Stimulated activated naive CD4-positive, alpha-beta T cell (primary cell): Measurements from ENCODE around the gene TARS2.

Experiments
- DNase-seq, 6 experiments: peaks; one replicate each; lab custom pipeline; 2025; lab: John Stamatoyannopoulos, UW

The TARS2 gene, protein sequence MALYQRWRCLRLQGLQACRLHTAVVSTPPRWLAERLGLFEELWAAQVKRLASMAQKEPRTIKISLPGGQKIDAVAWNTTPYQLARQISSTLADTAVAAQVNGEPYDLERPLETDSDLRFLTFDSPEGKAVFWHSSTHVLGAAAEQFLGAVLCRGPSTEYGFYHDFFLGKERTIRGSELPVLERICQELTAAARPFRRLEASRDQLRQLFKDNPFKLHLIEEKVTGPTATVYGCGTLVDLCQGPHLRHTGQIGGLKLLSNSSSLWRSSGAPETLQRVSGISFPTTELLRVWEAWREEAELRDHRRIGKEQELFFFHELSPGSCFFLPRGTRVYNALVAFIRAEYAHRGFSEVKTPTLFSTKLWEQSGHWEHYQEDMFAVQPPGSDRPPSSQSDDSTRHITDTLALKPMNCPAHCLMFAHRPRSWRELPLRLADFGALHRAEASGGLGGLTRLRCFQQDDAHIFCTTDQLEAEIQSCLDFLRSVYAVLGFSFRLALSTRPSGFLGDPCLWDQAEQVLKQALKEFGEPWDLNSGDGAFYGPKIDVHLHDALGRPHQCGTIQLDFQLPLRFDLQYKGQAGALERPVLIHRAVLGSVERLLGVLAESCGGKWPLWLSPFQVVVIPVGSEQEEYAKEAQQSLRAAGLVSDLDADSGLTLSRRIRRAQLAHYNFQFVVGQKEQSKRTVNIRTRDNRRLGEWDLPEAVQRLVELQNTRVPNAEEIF

DNA sequence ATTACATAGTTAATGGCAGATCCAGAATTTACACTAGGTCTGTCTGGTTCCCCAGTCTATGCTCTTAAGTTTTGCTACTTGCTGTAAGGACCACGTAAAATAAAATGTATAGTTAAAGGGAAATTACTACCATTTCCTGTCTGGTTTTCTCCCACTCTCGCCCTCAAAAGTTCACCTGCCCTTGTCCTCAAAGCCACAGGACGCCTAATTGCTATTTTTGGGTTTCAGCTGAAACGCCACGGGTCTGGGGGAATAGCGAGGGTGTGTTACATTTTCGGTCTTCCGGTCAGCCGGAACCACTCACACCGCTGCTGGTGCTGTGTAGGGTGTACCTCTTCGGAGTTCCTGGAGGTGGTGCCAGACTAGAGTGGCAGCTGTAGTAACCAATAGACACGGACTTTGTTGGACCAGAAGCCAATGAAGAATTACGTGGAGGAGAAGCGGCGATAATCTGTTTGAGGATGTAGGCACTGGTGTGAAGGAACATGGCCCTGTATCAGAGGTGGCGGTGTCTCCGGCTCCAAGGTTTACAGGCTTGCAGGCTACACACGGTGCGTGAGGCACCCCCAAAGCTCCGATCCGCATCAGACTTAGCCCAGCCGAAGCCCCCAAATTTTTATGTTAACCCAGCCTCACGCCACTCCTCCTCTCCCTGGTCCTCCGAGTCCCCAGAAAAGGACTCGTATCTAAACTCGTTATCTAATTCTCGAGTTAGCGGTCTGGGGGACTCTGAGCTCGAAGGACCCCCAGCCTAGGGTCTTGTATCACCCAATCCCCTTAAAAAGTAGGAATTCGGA, at the start of gene TARS2:
TARS2 (plus strand) TSS at position 454 of the 797 bp plus-strand sequence; CDS start at position 486, 32 bp downstream.
- DNase-seq, result peak; percentile 80 to 95 (median 92)

DNA sequence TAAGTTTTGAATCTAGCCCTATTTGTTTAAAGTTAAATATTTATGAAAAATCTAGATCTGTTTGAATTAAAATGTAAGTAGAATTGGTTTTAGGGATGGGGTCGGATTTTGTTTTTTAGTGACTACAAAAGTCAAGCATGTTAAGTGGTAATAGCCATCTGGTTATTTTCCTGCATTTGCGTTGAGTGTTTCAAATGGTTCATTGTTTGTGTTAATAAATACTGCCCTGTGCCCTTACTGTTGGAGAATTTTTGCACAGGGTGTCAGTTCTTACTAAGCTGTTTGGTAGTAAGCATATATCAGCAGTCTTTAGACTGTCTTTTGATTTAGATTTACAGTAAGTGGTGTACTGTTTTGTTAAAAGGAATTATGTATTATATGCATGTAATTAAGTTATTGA, 46.1 kb upstream of the TARS2 start:
- no peak for DNase-seq

DNA sequence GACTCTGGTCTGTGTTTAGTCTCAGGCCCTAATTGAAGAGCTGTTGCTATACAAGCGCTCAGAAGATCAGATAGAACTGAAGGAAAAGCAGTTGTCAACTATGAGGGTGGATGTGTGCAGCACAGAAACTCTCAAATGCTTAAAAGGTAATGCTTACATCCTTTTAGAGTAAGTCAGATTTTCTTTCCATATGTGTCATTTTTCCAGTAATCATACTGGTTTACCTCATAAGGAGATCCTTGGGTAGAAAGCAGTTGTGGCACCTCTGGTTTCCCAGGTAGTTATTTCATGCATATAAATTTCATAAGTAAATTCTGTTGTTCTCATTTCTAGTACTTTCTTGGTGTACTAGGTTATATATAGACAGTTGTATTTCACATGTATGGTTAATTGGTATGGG, 43.0 kb upstream of the TARS2 start:
- no peak for DNase-seq

GRCh38 chr1:150456146-150456647, 31.0 kb upstream of the TARS2 start:
- no peak for DNase-seq

- peak; percentile 30 to 77 (median 59) for DNase-seq
Observed at GRCh38 chr1:150464422-150464826, 22.8 kb upstream of the TARS2 start.

- no peak for DNase-seq
Observed at GRCh38 chr1:150466964-150467363, 20.3 kb upstream of the TARS2 start.

DNA sequence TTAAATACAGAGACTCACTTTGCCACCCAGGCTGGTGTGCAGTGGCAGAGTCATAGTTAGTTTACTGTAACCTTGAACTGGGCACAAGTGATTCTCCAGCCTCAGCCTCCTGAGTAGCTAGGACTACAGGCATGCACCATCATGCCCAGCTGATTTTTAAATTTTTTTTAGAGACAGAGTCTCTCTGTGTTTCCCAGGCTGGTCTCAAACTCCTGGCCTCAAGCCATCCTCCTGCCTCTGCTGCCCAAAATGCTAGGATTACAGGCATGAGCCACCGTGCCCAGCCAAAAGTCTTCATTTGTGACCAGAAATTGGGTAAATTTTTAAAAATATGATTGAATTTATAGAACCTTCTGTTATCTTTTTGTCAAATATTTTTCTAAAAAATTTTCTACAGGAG, 17.9 kb upstream of the TARS2 start:
- no peak for DNase-seq

GRCh38 chr1:150472601-150473200, 14.5 kb upstream of the TARS2 start:
- DNase-seq, result no peak

DNA sequence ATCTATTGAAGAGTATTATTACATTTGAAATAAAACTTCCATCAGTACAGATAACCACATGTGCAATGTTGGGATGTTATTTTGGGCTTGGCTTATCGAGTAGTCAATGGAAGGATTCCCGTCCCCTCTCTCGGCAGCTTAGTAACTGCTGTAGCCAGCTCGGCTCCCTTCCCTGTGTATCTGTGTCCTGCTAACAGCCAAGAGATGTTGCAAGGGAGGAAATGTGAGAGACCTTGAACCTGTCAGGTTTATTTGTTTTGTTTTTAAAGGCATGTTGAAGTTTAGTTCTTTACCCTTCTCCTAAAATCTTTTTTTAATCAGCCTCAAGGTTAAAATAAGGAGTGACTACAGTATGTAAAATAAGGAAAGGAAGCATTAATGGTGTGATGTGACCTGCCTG, 13.6 kb upstream of the TARS2 start:
- DNase-seq, result no peak

- DNase-seq, result no peak
Observed at GRCh38 chr1:150474869-150475268, 12.3 kb upstream of the TARS2 start.

GRCh38 chr1:150476754-150477153, 10.5 kb upstream of the TARS2 start:
- DNase-seq, result no peak

GRCh38 chr1:150477320-150477719, 9.9 kb upstream of the TARS2 start:
- no peak for DNase-seq

DNA sequence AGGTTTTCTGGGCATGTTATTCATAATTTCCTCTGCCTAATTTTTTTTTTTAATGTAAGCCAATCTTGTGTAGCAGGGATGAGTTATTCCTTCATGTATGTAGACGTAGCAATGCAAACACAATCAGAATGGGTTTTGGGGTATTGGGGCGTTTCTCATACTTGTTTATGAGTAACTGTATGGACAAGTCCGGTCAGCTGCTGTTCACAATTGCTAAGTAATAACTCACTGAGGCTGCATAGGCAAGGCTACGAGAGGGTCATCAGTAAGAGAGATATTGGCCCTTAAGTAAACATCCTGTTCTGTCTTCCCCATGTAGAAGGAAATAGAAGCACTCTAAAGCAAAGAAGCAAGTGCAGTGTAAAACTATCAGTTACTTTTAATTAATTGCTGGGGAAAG, 9.5 kb upstream of the TARS2 start:
- DNase-seq, result peak in 1 of 6 experiments; percentile 6

DNA sequence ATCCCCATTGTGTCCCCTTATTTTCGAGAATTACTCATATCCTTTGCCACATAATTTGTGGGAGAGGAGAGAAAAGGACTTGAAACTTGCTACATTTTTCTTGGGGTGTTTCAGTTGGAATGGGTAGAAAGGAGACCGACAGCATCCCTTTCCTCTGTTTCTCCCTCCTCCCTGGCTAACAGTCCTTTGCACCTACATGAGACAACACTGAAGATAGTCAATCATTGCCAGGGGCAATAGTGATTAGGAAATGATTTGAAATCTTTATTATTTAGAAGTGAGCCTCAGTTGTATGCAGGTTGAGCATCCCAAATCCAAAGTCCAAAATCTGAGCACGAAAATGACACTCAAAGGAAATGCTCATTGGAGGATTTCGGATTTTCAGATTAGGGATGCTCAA, 7.8 kb upstream of the TARS2 start:
- no peak for DNase-seq

DNA sequence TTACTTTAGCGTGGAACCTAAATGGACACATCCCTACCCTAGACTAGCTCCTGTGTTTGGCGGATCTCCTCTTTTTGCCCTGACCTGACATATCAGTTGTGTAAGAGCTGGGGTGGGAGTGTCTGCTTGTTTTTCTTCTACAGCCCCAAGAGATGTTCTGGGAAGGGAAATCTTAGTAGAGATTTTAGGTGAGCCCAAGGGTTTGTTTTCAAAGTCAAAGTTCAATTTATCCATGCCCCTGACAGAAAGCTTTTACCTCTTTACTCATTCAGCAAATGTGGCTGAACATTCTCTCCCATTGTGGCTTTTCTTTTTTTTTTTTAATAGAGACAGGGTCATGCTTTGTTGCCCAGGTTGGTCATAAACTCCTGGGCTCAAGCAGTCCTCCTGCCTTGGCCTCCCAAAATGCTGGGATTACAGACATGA, 7.3 kb upstream of the TARS2 start:
- no peak for DNase-seq

- DNase-seq, result no peak
Observed at GRCh38 chr1:150484431-150484830, 2.8 kb upstream of the TARS2 start.

DNA sequence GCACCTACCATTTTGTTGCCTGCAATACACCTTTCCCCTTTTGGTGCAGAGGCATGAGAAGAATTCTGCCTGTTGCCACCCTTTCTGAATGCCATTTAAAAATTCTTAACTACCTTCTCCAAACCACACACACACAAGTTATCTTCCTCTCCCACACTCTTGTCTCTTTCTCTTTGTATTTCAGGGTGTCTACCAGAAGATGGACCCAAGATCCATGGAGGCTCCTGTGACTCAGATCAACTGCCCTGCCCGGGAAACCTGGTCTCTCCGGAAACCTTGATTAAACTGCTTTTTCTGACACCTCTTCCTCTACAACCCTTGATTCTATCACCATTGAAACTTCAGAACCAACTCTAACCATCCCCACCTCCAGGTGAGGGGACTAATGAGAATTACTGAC, 2.4 kb upstream of the TARS2 start:
- no peak for DNase-seq

GRCh38 chr1:150487763-150488115, 520 bp downstream of the TARS2 start:
- DNase-seq, result peak in 1 of 6 experiments; percentile 33

- no peak for DNase-seq
Observed at GRCh38 chr1:150493175-150493574, 6.0 kb downstream of the TARS2 start.

GRCh38 chr1:150498342-150498741, 11.1 kb downstream of the TARS2 start:
- no peak for DNase-seq

DNA sequence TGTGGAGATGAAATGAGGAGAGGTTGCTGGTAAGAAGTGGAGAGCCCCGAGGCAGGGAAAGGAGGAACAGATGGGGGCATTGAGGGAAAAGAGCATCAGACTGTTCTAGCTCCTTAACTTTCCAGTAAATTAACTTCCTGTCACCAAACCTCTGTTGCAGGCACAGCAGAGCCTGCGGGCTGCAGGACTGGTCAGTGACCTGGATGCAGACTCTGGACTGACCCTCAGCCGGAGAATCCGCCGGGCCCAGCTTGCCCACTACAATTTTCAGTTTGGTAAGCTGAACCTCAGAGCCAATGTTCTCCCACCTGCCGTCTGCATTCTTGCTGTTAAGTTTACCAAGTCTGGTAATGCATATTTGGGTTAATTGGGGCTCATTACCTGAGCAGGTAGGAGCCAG, 18.2 kb downstream of the TARS2 start:
- no peak for DNase-seq
